ENCODE data around the gene MYH6.
"Not testable (repeated sequence)": the region's sequence is repeated elsewhere in the genome, so short reads cannot be mapped to it uniquely, and the experiment has no call there.

MYH6 gene

DNA sequence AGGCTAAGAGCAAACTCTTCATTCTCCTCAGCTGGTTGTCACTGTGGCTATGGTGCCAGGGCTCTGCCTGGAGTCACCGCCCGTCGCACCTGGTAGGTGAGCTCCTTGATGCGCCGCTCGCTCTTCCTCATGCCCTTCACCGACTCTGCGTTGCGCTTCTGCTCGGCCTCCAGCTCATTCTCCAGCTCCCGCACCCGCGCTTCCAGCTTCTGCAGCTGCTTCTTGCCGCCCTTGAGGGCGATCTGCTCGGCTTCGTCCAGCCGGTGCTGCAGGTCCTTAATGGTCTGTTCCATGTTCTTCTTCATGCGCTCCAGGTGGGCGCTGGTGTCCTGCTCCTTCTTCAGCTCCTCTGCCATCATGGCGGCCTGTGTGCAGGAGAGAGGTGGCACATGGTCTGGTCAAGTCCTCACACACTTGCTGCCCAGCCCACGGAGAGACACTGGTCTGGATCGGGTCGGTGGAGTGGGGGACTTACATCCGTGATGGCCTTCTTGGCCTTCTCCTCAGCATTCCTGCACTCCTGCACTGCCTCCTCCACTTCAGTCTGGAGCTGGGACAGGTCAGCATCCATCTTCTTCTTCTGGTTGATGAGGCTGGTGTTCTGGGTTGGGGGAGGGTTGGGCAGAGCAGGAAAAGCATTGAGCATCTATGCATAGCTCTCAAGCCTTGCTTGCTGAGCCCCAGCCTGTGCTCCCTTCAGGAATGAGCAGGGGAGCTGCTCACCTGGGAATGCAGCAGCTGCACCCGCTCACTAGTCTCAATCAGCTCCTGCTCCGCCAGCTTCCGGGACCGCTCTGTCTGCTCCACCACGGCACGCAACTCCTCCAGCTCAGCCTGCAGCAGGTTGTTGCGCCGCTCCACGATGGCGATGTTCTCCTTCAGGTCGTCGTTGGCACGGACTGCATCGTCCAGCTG, 7.1 kb upstream of the MYH6 start:
- no peak for DNase-seq (ENCODE audit: low read depth, low spot score)

DNA sequence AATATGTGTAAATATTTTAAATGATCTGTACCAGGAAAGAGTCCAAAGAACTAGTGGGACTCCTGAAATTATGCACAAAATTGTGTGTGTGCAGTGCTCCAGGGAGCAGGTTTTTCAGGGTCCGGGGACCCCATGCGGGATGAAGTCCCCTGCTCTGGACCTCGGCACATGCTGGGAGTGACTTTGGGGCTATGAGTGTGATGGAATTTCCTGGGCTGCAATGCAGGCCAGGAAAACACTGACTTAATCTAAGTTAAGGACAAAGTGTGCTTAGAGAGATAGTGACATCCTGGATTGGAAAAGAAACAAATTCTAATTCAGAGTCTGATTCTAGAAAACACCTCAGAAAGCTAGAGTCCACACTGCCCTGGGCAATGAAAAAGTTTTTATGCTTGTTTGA, 6.2 kb upstream of the MYH6 start:
- DNase-seq (ENCODE audit: low read depth, low spot score) = no peak

DNA sequence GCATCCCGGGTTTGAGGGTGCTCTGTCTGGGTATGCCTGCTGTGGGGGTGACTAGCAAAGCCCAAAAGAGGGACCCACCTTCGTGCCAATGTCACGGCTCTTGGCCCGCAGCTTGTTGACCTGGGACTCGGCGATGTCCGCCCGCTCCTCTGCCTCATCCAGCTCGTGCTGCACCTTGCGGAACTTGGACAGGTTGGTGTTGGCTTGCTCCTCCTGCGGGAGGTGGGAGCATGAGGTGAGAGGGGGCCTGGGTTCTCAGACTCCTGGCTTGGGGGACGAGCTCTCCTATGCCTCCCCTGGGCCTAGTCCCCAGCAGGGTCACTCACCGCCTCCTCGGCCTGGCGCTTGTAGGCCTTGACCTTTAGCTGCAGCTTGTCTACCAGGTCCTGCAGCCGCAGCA, 5.6 kb upstream of the MYH6 start:
- no peak for DNase-seq (ENCODE audit: low read depth, low spot score)

DNA sequence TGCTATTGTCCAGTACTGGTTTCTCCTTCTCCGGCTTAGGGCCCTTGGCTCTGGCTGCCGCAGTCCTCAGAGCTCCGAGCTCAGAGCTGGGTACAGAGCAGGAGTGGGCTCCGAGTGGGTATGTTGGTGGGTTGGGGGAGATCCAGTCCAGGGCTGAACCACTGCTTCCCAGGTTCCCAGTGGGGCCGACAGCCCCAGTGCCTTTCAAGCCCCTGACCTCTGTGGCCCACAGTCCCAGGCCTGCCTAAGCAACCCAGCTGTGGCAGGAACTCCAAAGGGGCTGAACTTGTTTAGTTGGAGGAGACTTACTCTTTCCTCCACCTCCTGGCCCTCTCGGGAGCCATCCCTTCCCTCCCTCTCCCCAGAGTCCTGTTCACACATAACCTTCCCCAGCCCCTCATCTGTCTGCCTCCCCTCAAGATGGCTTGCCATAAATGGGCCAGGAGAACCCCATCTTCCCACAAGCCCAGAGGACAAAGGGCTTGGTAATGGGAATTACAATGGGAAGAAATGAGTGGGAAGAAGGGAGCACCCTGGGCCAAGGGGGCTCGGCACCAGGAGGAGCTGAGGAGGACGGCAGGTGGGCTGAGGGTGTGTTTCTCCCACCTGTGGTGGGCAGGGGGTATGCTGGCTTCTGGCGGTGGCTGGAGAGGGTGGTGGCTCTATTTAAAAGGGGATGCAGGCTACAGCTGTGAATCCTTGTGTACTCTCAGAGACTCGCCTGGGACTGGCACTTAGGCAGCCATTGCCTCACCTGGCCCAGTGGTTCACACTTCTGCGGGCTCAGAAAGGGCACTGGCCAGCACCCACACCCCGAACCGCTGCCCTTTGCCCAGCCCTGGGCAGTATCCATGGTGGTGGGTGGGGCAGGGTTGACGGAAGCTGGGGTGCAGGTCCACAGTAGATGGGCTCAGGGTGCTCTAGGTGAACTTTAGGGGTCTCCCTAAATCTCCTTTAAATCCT, 3.8 kb upstream of the MYH6 start:
- no peak for DNase-seq (ENCODE audit: low read depth, low spot score)

DNA sequence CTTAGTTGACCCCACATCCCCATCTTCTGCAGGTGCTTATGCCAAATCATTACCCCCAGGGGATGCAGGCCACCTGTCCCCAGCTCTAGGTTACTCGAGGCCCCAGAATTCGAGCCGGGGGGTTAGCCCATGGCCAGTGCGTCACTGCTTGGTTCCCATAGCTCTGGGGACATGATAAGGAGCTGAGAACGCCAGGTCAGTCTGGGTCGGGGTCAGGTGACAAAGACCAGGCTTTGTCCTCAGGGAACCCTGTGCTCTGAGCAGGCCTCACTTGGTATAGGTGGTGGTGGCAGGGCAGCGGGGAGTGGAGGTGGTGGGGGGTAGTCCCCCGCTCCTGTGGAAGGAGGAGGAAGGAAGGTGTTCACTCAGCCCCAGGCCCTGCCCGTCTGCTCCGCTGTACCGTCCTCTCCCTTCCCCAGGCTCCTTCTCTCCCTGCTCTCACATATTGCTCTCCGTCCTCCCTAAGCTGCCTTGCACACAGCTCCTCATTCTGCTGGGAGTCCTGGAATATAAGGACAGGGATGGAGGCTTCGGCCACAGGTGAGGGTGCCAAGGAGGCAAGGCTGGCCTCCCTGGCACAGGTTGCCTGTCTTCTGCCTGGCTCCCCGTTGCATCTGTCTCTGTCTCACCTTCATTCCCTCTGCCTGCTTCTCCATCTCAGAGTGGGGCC, 2.0 kb upstream of the MYH6 start:
- no peak for DNase-seq (ENCODE audit: low read depth, low spot score)

DNA sequence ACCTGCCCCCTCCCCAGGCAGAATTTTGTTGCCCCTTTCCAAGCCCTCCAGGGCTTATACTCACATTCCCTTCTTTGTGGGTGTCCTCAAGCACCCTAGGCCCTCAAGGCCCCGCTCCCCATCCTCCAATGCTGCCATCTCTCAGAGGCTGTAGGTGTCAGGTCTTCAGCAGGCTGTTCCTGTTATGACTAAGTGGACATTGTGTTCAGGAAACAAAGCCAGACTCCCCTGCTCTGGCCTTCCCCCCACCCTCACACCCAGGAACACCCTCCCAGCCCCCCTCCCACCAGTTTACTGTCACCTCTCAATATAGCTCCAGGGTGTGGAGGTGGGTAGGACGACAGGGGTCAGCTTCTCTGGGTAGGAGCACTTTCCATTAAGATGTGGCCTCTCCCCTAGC, 1.4 kb upstream of the MYH6 start:
- no peak for DNase-seq (ENCODE audit: low read depth, low spot score)

DNA sequence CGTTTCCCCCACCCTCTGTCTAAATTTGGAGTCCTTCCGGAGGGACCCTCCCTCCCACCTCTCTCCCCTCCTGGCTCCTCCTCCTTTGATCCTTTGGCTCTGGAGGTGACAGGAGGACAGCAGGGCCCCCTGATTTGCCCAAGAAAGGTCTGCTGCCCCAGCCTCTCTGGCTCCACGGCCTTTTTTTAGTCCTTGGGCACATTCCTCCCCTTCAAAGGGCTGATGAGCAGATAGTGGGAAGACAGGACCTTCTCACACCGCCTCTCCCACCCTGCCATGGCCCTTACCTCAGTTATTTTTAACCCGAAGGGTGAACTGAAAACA, 196 bp upstream of the MYH6 start:
- peak; percentile 17 for DNase-seq (ENCODE audit: low read depth, low spot score)

DNA sequence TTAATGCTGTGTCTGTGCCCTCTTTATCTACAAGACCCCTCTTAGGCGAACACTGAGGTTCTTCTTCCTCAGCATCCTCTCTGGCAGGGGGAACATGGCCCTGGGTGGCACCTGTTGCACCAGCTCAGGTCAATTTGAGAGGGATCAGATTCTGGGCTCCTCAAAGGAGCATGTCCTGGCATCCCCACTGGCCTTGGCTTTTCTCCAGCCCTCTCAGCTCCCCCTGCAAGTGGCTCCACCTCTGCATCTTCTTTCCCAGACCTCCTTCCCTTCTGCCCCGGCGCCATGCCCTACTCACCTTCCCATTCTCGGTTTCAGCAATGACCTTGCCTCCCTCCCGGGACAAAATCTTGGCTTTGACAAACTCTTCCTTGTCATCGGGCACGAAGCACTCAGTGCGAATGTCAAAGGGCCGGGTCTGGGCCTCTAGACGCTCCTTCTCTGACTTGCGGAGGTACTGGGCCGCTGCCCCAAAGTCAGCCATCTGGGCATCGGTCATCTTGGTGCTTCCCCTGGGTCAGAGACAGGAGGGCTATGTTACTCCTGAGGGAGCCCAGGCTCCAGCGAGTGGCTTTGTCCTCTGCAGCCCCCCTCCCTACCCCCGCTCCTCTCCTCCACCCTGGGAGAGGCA, 1.2 kb downstream of the MYH6 start:
- DNase-seq (ENCODE audit: low read depth, low spot score) = no peak

DNA sequence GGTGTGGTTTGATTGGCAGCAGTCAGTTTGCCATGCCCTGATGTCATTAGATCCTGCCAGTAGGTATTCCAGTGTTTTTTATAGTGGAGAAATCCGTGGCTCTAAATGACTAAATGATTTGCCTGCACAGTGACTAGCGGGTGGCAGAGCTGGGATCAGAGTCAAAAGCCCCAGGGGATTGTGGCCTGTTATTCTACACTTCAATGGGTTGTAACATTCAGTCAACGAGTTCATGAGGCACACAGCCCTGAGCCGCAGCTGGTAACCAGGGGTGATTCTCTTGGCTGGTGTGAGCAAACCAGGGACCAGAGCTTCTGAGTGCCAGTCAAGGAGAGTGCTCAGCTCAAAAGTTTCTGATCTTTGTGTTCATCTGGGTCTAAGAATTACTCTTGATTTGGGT, 1.8 kb downstream of the MYH6 start:
- DNase-seq (ENCODE audit: low read depth, low spot score) = no peak

DNA sequence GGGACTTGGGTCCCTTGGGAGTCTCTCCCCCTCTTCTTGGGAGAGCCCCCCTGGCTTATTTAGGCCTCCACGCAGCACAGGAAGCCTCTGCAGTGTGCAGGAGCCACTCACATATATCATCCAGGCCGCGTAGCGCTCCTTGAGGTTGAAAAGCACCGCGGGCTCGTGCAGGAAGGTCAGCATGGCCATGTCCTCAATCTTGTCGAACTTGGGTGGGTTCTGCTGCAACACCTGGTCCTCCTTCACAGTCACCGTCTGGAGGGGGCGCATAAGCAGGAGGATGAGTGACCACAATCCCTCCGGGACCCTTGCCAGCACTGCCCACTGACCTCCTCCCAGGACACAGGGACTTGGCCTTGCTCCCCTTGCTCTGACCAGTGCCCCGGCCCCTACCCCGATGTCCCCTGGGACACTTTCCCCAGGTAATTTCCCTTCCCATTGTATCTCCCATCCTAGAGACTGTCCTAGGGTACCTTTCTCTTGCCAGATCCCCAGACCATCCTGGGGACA, 2.5 kb downstream of the MYH6 start:
- no peak for DNase-seq (ENCODE audit: low read depth, low spot score)

DNA sequence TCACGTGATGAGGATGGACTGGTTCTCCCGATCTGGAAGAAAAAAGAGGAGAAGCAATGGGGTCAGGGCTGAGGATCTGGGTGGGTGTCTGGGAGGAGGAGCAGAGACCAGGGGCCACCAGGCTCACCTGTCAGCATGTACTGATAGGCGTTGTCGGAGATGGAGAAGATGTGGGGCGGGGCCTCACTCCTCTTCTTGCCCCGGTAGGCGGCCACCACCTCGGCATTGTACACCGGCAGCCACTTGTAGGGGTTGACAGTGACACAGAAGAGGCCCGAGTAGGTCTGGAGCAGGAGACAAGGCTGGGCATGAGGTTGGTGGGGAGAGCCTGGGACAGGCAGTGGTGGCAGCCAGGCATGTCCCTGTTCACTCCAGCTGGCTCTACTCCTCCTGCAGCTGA, 3.0 kb downstream of the MYH6 start:
- no peak for DNase-seq (ENCODE audit: low read depth, low spot score)

DNA sequence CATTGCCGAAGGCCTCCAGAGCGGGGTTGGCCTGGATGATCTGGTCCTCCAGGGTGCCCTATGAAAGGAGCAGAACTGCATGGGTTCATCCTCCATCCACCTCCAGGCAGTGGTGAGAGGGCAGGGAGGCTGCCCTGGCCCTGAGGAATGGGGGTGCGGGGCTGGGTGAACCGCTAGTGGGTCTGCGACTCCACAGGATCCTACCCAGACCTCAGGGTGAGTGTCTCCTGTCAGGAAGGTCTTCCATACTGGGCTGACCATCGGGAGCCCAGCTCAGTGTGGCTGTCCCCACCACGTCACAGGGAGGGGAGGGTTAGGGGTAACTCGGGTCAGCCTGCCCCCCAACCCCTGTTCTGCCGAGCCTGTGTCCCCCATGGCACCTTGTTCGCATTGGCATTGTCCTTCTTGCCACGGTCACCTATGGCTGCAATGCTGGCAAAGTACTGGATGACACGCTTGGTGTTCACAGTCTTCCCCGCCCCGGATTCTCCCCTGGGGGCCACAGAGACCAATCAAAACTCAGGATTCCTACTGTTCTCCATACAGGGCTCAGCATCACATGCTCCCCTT, 3.7 kb downstream of the MYH6 start:
- DNase-seq (ENCODE audit: low read depth, low spot score) = no peak

DNA sequence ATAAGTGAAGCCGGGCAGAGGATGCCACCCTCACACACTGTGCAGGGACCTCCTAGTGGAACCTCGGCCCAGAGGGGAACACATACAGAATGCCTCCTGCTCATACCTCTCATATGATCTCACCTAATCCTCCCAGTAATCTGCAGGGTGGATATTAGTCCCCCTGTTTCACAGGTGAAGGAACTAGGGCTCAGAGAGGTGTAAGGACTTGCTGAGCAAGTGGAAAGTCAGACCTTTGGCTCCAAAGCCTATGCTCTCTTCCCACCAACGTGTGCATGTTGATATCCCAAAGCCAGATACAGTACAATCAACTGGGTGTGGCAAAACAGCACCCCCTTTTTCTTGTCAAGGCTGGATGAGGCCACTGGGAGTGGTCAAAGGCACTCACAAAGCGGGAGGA, 4.2 kb downstream of the MYH6 start:
- DNase-seq (ENCODE audit: low read depth, low spot score) = no peak

DNA sequence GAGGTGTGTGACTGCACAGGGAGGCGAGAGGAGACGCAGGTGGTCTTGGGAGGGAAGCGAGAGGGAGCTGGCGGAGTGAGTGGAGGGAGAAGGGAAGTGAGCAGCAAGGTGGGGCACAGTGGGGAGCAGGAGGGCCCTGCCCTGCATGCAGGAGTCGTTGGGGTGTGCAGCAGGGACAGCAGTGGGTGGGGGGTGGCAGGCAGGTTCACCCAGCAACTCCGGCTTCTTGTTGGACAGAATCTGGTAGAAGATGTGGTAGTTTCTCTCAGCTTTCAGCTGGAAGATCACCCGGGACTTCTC, 5.0 kb downstream of the MYH6 start:
- no peak for DNase-seq (ENCODE audit: low read depth, low spot score)

DNA sequence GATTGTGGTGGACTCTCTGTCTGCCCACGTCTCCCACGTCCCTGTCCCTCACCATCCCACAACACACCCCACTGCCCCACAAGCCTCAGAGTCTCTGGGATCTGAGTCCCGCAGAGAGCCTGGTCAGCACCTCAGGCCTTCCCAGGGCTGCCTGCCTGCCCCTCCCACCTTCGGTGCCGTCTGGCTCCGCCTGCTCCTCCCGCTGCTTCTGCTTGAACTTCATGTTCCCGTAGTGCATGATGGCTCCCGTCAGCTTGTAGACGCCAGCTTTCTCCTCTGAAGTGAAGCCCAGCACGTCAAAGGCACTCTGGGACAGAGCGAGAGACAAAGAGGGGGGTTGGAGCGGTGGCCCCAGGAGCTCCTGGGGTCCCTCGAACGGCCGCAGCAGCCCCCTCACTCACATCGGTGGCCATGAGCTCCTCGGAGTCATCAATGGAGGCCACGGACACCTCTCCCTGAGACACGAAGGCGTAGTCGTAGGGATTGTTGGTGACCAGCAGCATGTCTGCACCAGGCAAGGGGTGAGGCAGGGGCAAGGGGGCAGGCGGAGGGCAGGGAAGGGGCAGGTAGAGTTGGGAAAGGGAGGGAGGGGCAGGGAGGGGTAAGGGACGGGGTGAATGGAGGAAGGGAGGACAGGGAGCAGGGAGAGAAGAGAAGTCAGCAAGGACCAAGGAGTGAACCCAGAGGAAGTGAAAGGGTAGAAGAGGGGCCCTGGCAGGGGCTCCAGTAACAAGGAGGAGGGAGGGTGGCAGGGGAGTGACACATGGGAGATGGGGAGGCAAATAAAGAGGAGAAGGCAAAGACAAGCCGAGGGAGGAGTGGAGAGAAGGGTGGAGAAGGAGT, 5.6 kb downstream of the MYH6 start:
- DNase-seq (ENCODE audit: low read depth, low spot score) = peak; percentile 31

DNA sequence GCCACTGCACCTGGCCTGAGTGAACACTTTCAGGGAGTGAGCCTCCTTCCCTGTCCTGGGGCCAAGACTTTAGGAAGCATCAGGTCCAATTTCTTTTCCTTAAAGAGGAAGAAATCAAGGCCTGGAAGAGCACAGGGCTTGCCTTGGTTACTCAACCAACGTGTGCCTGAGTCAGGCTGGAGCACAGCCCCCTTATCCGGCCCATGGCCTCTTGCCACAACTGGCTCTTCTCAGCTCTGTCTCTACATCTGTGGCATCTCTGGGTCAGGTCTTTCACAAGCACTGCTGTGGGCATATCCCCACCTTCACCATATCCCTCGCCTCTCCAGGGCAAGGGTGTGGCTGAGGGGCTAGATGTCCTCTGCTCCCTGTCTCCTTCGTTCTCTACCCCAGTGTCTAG, 6.8 kb downstream of the MYH6 start:
- no peak for DNase-seq (ENCODE audit: low read depth, low spot score)

DNA sequence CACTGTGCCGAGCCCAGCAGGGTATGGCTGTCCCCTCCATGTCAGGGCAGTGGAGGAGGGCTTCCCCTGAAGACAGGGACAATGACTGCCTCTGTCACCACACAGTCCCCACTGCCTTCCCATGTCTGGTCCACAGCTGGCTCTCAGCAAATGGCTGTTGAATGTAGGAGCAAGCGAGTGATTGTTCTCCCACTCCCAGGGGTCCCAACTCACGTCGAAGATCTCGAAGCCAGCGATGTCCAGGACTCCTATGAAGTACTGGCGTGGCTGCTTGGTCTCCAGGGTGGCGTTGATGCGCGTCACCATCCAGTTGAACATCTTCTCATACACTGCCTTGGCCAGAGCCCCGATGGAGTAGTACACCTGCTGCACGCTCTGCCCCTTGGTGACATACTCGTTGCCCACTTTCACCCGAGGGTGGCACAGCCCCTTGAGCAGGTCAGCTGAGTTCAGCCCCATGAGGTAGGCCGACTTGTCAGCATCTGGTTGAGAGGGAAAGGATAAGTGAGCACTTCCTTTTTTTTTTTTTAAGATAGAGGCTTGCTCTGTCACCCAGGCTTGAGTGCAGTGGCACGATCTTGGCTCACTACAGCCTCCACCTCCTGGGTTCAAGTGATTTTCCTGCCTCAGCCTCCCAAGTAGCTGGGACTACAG, 7.5 kb downstream of the MYH6 start:
- DNase-seq (ENCODE audit: low read depth, low spot score) = not testable (repeated sequence)

DNA sequence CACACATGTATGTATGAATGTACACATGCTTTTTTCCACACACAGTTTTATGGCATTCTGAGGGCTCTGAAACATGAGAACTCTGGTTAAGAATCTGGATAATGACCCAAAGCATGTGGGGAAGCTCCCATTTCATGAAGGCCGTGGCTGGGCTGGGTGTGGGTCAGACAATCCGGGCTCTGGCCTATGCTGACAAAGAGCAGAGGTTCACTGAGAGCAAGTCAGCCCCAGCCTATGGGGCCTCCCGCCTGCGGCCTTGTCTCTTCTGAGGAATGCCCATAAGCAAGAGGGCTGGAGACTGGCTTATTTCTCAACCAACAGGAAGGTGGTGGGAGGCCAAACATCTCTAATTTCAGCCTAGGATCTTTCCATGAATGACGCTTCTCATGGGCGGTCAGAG, 8.5 kb downstream of the MYH6 start:
- no peak for DNase-seq (ENCODE audit: low read depth, low spot score)

DNA sequence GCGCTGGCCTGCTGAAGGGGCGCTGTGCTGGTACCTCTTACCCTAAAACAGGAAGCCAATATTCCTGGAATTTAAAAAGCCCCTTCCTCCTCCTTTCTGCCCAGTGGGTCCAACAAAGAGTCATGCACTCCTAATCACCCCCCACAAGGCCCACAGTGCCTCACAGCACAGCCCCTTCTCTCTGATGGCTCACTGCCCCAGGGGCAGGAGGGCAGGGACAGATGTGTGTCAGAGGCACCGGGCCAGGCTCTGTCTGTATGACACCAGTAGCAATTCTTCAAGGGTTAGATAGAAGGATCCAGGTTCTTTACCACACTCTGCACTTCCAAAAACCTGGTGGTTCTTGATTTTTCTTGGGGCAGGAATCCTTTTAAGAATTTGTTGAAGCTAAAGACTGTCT, 8.9 kb downstream of the MYH6 start:
- DNase-seq (ENCODE audit: low read depth, low spot score) = no peak

DNA sequence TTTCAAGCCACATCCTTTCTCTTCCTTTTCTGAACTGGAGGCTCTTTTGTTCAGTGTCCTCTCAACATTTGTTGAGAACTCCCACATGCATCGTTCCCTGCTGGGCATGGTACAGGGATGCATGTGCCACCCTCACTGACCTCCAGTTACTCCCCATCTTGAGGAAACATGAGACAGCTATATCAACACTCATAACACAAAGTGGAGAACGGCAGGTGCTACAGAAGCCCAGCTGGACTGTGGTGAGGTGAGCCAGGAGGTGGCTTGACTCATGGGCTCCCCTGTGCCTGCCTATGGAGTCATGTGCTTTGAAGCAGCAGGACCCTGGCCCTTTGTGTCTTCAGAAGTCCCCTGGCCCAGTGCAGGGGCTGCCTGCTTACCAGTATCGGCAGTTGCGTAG, 9.7 kb downstream of the MYH6 start:
- DNase-seq (ENCODE audit: low read depth, low spot score) = no peak
